Measurements from ENCODE around the gene ADGRG7. TPM values are rescaled to one million over a fixed set of nuclear protein-coding genes. Genes with fewer than 3 reads are reported as not detected.

The ADGRG7 gene
- total RNA-seq, 6 experiments from 2014 or later = 1.9 to 27.2 (median 21.8) TPM

DNA sequence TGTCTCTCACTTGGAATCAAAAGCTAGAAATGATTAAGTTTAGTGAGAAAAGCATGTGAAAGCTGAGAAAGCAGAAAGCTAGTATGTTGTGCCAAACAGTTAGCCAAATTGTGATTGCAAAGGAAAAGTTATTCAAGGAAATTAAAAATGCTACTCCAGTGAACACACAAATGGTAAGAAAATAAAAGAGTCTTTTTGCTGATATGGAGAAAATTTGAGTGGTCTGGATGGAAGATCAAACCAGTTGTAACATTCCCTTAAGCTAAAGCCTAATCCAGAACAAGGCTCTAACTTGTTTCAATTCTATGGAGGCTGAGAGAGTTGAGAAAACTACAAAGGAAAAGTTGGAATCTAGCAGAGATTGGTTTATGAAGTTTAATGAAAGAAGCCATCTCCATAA, 11.8 kb downstream of the ADGRG7 start:
- Histone ChIP-seq H3K27ac (no peak overlapping the region), H3K4me1 (no peaks in the 10 kb centered on the region), H3K27me3 (no peaks in the 10 kb centered on the region), H3K36me3 (no peaks in the 10 kb centered on the region), H3K4me3 (no peak overlapping the region), H3K9me3 (no peaks in the 10 kb centered on the region)
- no peak for ATAC-seq
- no peak for DNase-seq
- TF ChIP-seq, protein P1, sequence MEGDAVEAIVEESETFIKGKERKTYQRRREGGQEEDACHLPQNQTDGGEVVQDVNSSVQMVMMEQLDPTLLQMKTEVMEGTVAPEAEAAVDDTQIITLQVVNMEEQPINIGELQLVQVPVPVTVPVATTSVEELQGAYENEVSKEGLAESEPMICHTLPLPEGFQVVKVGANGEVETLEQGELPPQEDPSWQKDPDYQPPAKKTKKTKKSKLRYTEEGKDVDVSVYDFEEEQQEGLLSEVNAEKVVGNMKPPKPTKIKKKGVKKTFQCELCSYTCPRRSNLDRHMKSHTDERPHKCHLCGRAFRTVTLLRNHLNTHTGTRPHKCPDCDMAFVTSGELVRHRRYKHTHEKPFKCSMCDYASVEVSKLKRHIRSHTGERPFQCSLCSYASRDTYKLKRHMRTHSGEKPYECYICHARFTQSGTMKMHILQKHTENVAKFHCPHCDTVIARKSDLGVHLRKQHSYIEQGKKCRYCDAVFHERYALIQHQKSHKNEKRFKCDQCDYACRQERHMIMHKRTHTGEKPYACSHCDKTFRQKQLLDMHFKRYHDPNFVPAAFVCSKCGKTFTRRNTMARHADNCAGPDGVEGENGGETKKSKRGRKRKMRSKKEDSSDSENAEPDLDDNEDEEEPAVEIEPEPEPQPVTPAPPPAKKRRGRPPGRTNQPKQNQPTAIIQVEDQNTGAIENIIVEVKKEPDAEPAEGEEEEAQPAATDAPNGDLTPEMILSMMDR (IDR thresholded peaks at IDR 0.05) = no peak
- TF ChIP-seq POLR2A (IDR thresholded peaks at IDR 0.05) = no peak
- intact Hi-C loops (cut with DNase I) = no loop called here

DNA sequence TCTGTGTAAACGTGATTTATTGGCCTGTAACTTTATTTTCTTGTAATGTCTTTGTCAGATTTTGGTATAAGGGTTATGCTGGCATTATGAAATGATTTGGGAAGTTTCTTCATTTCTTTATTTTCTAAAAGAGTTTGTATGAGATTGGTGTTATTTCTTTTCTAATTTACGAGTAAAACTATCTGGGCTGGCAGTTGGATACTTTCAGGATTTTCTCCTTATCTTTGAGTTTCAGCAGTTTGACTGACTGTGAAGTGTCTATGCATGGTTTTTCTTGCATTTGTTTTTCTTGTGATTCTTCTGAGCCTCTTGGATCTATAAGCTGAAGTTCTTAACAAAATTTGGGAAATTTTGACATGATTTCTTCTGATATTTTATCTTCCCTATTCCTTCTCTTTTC, 18.1 kb downstream of the ADGRG7 start:
- no peaks in the 10 kb centered on the region for H3K36me3 ChIP-seq
- DNase-seq (no peak), ATAC-seq (no peak)
- H3K27me3 ChIP-seq = no peaks in the 10 kb centered on the region
- no peaks in the 10 kb centered on the region for H3K9me3 ChIP-seq
- no peak overlapping the region for H3K4me3 ChIP-seq
- 52% methylated on average over 2 of the region's 2 CpGs for WGBS (ENCODE audit: insufficient coverage, low coverage, low lambda C conversion rate, missing lambda C conversion rate)
- no peak for TF ChIP-seq POLR2A (IDR thresholded peaks at IDR 0.05)
- TF ChIP-seq, protein P1 (IDR thresholded peaks at IDR 0.05) = no peak
- H3K4me1 ChIP-seq = no peaks in the 10 kb centered on the region
- H3K27ac ChIP-seq = no peak overlapping the region
- intact Hi-C loops (cut with DNase I) = no loop called here

DNA sequence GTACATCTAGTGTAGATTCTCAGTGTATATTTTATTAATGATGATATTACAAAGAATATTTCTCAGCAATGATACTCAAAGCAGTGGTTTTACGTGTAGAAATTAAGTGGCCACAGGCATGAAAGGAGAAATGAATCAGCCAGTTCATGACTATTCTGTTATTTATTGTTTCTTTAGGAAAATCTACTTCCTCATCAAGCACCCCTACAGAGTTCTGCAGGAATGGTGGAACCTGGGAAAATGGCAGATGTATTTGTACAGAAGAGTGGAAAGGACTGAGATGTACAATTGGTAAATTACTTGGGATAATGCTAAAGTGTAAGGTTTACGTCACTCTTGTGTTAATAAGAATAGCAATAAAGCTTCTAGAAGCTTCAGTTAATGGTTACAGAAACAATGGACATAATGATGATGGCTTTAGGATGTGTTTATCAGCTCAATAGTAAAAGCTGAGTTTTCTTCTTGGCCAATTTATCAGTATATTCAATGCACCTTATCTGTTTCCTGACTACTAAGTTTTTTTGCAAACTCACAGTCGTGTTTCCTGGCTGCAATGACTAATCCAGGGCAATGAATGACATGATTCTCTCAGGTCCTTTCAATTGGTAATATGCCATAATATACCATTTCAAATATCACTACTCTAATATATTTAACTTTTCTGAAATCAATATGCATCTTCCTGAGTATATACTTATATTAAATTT, 20.2 kb downstream of the ADGRG7 start:
- H3K27me3 ChIP-seq = no peaks in the 10 kb centered on the region
- TF ChIP-seq, protein P1 (IDR thresholded peaks at IDR 0.05) = no peak
- TF ChIP-seq POLR2A (IDR thresholded peaks at IDR 0.05) = no peak
- no peaks in the 10 kb centered on the region for H3K9me3 ChIP-seq
- no peaks in the 10 kb centered on the region for H3K36me3 ChIP-seq
- DNase-seq (no peak), ATAC-seq (peak in 1 of 4 donors; percentile 41)
- 55% methylated on average over 3 of the region's 3 CpGs for WGBS (ENCODE audit: insufficient coverage, low coverage, low lambda C conversion rate, missing lambda C conversion rate)
- H3K4me1 ChIP-seq = peaks cover 0 to 2% (median 0%) of the 10 kb centered on the region in 4 donors
- H3K27ac ChIP-seq = no peak overlapping the region
- intact Hi-C loops (cut with DNase I) = no loop called here
- no peak overlapping the region for H3K4me3 ChIP-seq

GRCh38 chr3:100630664-100631063, 21.3 kb downstream of the ADGRG7 start:
- DNase-seq = no peak
- H3K4me3 ChIP-seq = no peak overlapping the region
- peaks cover 0 to 4% (median 0%) of the 10 kb centered on the region in 4 donors for H3K4me1 ChIP-seq
- H3K27ac ChIP-seq = no peak overlapping the region
- TF ChIP-seq POLR2A (IDR thresholded peaks at IDR 0.05) = no peak
- TF ChIP-seq, protein P1 (IDR thresholded peaks at IDR 0.05) = no peak
- no peaks in the 10 kb centered on the region for H3K27me3 ChIP-seq
- H3K36me3 ChIP-seq = no peaks in the 10 kb centered on the region
- intact Hi-C loops (cut with DNase I) = no loop called here
- WGBS (ENCODE audit: insufficient coverage, low coverage, low lambda C conversion rate, missing lambda C conversion rate) = 100% methylated on average over 1 of the region's 1 CpG
- no peak for ATAC-seq
- no peaks in the 10 kb centered on the region for H3K9me3 ChIP-seq
